ENCODE data around the gene FOXN3.

The FOXN3 gene

GRCh38 chr14:89382901-89383845 is 33.9 kb downstream of the FOXN3 start:
- no peak overlapping the region for H3K18ac ChIP-seq (ENCODE audit: low read length)
- H3K4me1 ChIP-seq (ENCODE audit: control insufficient read depth, low read depth, low read length), result no peaks in the 10 kb centered on the region
- no peak overlapping the region for H3K23ac ChIP-seq (ENCODE audit: low read length)
- no peak overlapping the region for H3K27ac ChIP-seq (ENCODE audit: low read depth, low read length)
- no peak for DNase-seq
- no peaks in the 10 kb centered on the region for H3K36me3 ChIP-seq (ENCODE audit: control insufficient read depth, insufficient read depth, low read length)
- H4K8ac ChIP-seq (ENCODE audit: low read depth, low read length), result no peak overlapping the region
- H3K79me2 ChIP-seq (ENCODE audit: control insufficient read depth, insufficient read depth, low read length), result peaks cover 75% of the 10 kb centered on the region
- H3K27me3 ChIP-seq (ENCODE audit: insufficient read depth, low read length, poor library complexity), result no peaks in the 10 kb centered on the region
- H2AK5ac ChIP-seq (ENCODE audit: low read length), result no peak overlapping the region
- H3K9ac ChIP-seq (ENCODE audit: low read length), result no peak overlapping the region
- H4K5ac ChIP-seq (ENCODE audit: low read length), result no peak overlapping the region
- no peak overlapping the region for H2BK15ac ChIP-seq (replicated peaks; ENCODE audit: low read depth)
- H2BK5ac ChIP-seq (ENCODE audit: low read length), result no peak overlapping the region
- no peak overlapping the region for H3K4me3 ChIP-seq (ENCODE audit: low read length)
- WGBS (ENCODE audit: extremely low coverage, insufficient coverage, low lambda C conversion rate), result no CpG with 5 or more reads among the region's 14 CpGs
- no peak overlapping the region for H3K56ac ChIP-seq (ENCODE audit: low read length)
- H3K4me2 ChIP-seq (ENCODE audit: low read length), result no peak overlapping the region
- peaks cover 27% of the 10 kb centered on the region for H3K79me1 ChIP-seq (ENCODE audit: low read length)
- H2BK120ac ChIP-seq (ENCODE audit: low read depth, low read length), result no peak overlapping the region
- no peak overlapping the region for H3K4ac ChIP-seq (ENCODE audit: low read depth, low read length)

- DNase-seq, result no peak
- H2AK5ac ChIP-seq (ENCODE audit: low read length), result no peak overlapping the region
- no peak overlapping the region for H3K23ac ChIP-seq (ENCODE audit: low read length)
- H3K4me2 ChIP-seq (ENCODE audit: low read length), result no peak overlapping the region
- H3K9ac ChIP-seq (ENCODE audit: low read length), result no peak overlapping the region
- H4K8ac ChIP-seq (ENCODE audit: low read depth, low read length), result no peak overlapping the region
- no peaks in the 10 kb centered on the region for H3K36me3 ChIP-seq (ENCODE audit: control insufficient read depth, insufficient read depth, low read length)
- H4K5ac ChIP-seq (ENCODE audit: low read length), result no peak overlapping the region
- H3K79me1 ChIP-seq (ENCODE audit: low read length), result peaks cover 24% of the 10 kb centered on the region
- H2BK5ac ChIP-seq (ENCODE audit: low read length), result no peak overlapping the region
- H3K4me3 ChIP-seq (ENCODE audit: low read length), result no peak overlapping the region
- no peak overlapping the region for H2BK120ac ChIP-seq (ENCODE audit: low read depth, low read length)
- no peak overlapping the region for H3K4ac ChIP-seq (ENCODE audit: low read depth, low read length)
- no peak overlapping the region for H3K56ac ChIP-seq (ENCODE audit: low read length)
- H3K27me3 ChIP-seq (ENCODE audit: insufficient read depth, low read length, poor library complexity), result no peaks in the 10 kb centered on the region
- peaks cover 74% of the 10 kb centered on the region for H3K79me2 ChIP-seq (ENCODE audit: control insufficient read depth, insufficient read depth, low read length)
- no peaks in the 10 kb centered on the region for H3K4me1 ChIP-seq (ENCODE audit: control insufficient read depth, low read depth, low read length)
- no peak overlapping the region for H3K27ac ChIP-seq (ENCODE audit: low read depth, low read length)
- H3K18ac ChIP-seq (ENCODE audit: low read length), result no peak overlapping the region
- WGBS (ENCODE audit: extremely low coverage, insufficient coverage, low lambda C conversion rate), result no CpG with 5 or more reads among the region's 5 CpGs
- H2BK15ac ChIP-seq (replicated peaks; ENCODE audit: low read depth), result no peak overlapping the region
Measured at GRCh38 chr14:89382487-89382886, 34.5 kb downstream of the FOXN3 start.

DNA sequence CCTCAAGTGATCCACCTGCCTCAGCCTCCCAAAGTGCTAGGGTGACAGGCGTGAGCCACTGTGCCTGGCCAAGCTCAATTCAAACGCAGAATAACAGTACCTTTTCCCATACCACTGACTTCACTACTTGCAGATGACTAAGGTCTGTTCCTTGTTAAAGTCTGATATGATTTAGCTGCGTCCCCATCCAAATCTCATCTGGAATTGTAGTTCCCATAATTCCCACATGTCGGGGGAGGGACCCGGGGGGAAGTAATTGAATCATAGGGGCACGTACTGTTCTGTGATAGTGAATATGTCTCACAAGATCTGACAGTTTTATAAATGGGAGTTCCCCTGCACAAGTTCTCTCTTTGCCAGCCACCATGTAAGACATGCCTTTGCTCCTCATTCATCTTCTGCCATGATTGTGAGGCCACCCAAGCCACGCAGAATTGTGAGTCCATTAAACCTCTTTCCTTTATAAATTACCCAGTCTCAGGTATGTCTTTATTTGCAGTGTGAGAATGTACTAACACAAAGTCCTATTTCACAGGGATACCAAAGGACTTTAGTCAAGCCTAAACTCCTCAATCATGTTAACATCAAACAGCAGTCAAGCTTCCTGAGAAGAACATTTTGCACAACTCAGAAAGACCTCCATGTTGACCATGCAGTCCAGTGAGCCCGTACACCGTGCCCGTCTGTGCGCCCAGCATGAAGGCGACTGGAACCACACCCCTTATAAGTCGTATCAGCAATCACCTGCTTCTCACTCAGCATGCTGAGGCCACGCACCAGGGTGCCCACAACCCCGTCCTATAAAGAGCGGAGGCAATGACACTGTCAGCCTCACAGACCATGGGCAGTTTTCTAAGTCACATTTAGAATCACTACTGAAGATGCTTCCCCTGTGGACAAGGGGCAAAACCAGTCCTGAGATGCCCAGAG is 36.9 kb downstream of the FOXN3 start:
- no peak overlapping the region for H2BK5ac ChIP-seq (ENCODE audit: low read length)
- H3K56ac ChIP-seq (ENCODE audit: low read length), result no peak overlapping the region
- H4K5ac ChIP-seq (ENCODE audit: low read length), result no peak overlapping the region
- H4K8ac ChIP-seq (ENCODE audit: low read depth, low read length), result no peak overlapping the region
- H3K4me3 ChIP-seq (ENCODE audit: low read length), result no peak overlapping the region
- peaks cover 22% of the 10 kb centered on the region for H3K79me1 ChIP-seq (ENCODE audit: low read length)
- WGBS (ENCODE audit: extremely low coverage, insufficient coverage, low lambda C conversion rate), result no CpG with 5 or more reads among the region's 16 CpGs
- no peak overlapping the region for H3K4ac ChIP-seq (ENCODE audit: low read depth, low read length)
- peaks cover 60% of the 10 kb centered on the region for H3K79me2 ChIP-seq (ENCODE audit: control insufficient read depth, insufficient read depth, low read length)
- H2AK5ac ChIP-seq (ENCODE audit: low read length), result no peak overlapping the region
- H3K27ac ChIP-seq (ENCODE audit: low read depth, low read length), result no peak overlapping the region
- DNase-seq, result no peak
- H2BK15ac ChIP-seq (replicated peaks; ENCODE audit: low read depth), result no peak overlapping the region
- no peak overlapping the region for H3K9ac ChIP-seq (ENCODE audit: low read length)
- H3K23ac ChIP-seq (ENCODE audit: low read length), result no peak overlapping the region
- H3K4me2 ChIP-seq (ENCODE audit: low read length), result no peak overlapping the region
- H3K27me3 ChIP-seq (ENCODE audit: insufficient read depth, low read length, poor library complexity), result no peaks in the 10 kb centered on the region
- no peaks in the 10 kb centered on the region for H3K4me1 ChIP-seq (ENCODE audit: control insufficient read depth, low read depth, low read length)
- H3K36me3 ChIP-seq (ENCODE audit: control insufficient read depth, insufficient read depth, low read length), result no peaks in the 10 kb centered on the region
- H2BK120ac ChIP-seq (ENCODE audit: low read depth, low read length), result no peak overlapping the region
- H3K18ac ChIP-seq (ENCODE audit: low read length), result no peak overlapping the region

DNA sequence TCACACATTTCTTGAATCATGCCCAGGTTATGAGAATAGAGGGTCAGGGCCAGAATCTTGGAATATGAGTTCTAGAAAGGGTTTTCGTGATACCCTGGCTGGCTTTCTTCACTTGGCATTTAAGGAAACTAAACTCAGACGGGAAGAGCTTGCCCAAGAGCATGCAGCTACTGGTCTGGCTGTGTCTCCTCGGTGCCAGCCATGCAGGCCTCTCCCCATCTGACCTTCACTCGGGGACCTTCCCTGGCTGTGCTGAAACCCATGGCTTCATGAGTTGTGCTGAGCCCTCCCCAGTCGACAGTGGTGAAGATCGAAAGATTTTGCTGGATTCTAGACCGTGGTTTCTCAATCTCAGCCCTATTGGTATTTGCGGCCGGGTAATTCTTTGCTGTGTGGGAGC is 38.0 kb downstream of the FOXN3 start:
- no peak overlapping the region for H3K23ac ChIP-seq (ENCODE audit: low read length)
- H3K27me3 ChIP-seq (ENCODE audit: insufficient read depth, low read length, poor library complexity), result no peaks in the 10 kb centered on the region
- H4K5ac ChIP-seq (ENCODE audit: low read length), result no peak overlapping the region
- no peak overlapping the region for H2BK5ac ChIP-seq (ENCODE audit: low read length)
- no peak overlapping the region for H3K9ac ChIP-seq (ENCODE audit: low read length)
- H3K4ac ChIP-seq (ENCODE audit: low read depth, low read length), result no peak overlapping the region
- H2BK15ac ChIP-seq (replicated peaks; ENCODE audit: low read depth), result no peak overlapping the region
- no peak overlapping the region for H3K4me2 ChIP-seq (ENCODE audit: low read length)
- H3K56ac ChIP-seq (ENCODE audit: low read length), result no peak overlapping the region
- WGBS (ENCODE audit: extremely low coverage, insufficient coverage, low lambda C conversion rate), result no CpG with 5 or more reads among the region's 9 CpGs
- DNase-seq, result no peak
- H3K4me1 ChIP-seq (ENCODE audit: control insufficient read depth, low read depth, low read length), result no peaks in the 10 kb centered on the region
- no peak overlapping the region for H4K8ac ChIP-seq (ENCODE audit: low read depth, low read length)
- H2AK5ac ChIP-seq (ENCODE audit: low read length), result no peak overlapping the region
- no peaks in the 10 kb centered on the region for H3K36me3 ChIP-seq (ENCODE audit: control insufficient read depth, insufficient read depth, low read length)
- no peak overlapping the region for H3K18ac ChIP-seq (ENCODE audit: low read length)
- no peak overlapping the region for H3K27ac ChIP-seq (ENCODE audit: low read depth, low read length)
- H3K79me2 ChIP-seq (ENCODE audit: control insufficient read depth, insufficient read depth, low read length), result peaks cover 53% of the 10 kb centered on the region
- no peak overlapping the region for H3K4me3 ChIP-seq (ENCODE audit: low read length)
- no peak overlapping the region for H2BK120ac ChIP-seq (ENCODE audit: low read depth, low read length)
- H3K79me1 ChIP-seq (ENCODE audit: low read length), result peaks cover 19% of the 10 kb centered on the region

DNA sequence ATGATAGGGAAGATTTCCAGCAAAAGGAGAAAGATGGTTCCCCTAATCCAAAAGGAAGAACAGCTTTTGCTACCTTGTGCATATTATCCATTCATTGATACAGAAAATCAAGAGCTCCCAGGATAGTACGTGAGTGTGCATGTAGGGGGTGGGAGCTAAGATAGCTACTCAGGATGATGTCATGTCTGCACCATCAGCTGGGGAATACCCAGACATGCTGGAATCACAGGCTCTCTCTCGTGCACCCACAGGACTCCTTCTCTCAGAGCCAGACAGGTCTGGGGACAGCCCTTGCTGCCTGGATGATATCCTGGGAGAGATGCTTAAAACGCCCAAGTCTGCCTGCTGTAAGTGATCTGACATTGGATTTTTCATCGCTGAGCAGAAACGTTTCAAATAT is 38.9 kb downstream of the FOXN3 start:
- Histone ChIP-seq H3K79me1 (ENCODE audit: low read length) (peaks cover 20% of the 10 kb centered on the region), H2BK15ac (replicated peaks; ENCODE audit: low read depth) (no peak overlapping the region), H3K4me1 (ENCODE audit: control insufficient read depth, low read depth, low read length) (no peaks in the 10 kb centered on the region), H2BK120ac (ENCODE audit: low read depth, low read length) (no peak overlapping the region), H3K23ac (ENCODE audit: low read length) (no peak overlapping the region), H3K9ac (ENCODE audit: low read length) (no peak overlapping the region), H3K79me2 (ENCODE audit: control insufficient read depth, insufficient read depth, low read length) (peaks cover 50% of the 10 kb centered on the region), H3K56ac (ENCODE audit: low read length) (no peak overlapping the region), H3K36me3 (ENCODE audit: control insufficient read depth, insufficient read depth, low read length) (no peaks in the 10 kb centered on the region), H3K27me3 (ENCODE audit: insufficient read depth, low read length, poor library complexity) (no peaks in the 10 kb centered on the region), H2AK5ac (ENCODE audit: low read length) (no peak overlapping the region), H3K4ac (ENCODE audit: low read depth, low read length) (no peak overlapping the region), H3K18ac (ENCODE audit: low read length) (no peak overlapping the region), H2BK5ac (ENCODE audit: low read length) (no peak overlapping the region), H3K4me2 (ENCODE audit: low read length) (no peak overlapping the region), H3K27ac (ENCODE audit: low read depth, low read length) (no peak overlapping the region), H3K4me3 (ENCODE audit: low read length) (no peak overlapping the region), H4K5ac (ENCODE audit: low read length) (no peak overlapping the region), H4K8ac (ENCODE audit: low read depth, low read length) (no peak overlapping the region)
- no CpG with 5 or more reads among the region's 5 CpGs for WGBS (ENCODE audit: extremely low coverage, insufficient coverage, low lambda C conversion rate)
- DNase-seq, result no peak
